Measurements from ENCODE around the gene PPP2R3B. TPM values are rescaled to one million over a fixed set of nuclear protein-coding genes. Genes with fewer than 3 reads are reported as not detected.

The PPP2R3B gene
- polyA plus RNA-seq, 1 experiment = 4.8 TPM

- DNase-seq (ENCODE audit: low read depth, low spot score) = no peak
- Histone ChIP-seq H3K4me3 (ENCODE audit: low read depth, low read length) (no peak overlapping the region), H3K9me3 (ENCODE audit: control insufficient read depth, insufficient read depth, low read length) (peaks cover 54% of the 10 kb centered on the region), H3K27me3 (ENCODE audit: control insufficient read depth, insufficient read depth, low read length) (no peaks in the 10 kb centered on the region), H3K27ac (ENCODE audit: low read depth, low read length) (no peak overlapping the region)
- POLR2A ChIA-PET = no interaction called here
- TF ChIP-seq, protein P1, sequence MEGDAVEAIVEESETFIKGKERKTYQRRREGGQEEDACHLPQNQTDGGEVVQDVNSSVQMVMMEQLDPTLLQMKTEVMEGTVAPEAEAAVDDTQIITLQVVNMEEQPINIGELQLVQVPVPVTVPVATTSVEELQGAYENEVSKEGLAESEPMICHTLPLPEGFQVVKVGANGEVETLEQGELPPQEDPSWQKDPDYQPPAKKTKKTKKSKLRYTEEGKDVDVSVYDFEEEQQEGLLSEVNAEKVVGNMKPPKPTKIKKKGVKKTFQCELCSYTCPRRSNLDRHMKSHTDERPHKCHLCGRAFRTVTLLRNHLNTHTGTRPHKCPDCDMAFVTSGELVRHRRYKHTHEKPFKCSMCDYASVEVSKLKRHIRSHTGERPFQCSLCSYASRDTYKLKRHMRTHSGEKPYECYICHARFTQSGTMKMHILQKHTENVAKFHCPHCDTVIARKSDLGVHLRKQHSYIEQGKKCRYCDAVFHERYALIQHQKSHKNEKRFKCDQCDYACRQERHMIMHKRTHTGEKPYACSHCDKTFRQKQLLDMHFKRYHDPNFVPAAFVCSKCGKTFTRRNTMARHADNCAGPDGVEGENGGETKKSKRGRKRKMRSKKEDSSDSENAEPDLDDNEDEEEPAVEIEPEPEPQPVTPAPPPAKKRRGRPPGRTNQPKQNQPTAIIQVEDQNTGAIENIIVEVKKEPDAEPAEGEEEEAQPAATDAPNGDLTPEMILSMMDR (IDR thresholded peaks at IDR 0.05; ENCODE audit: low read depth, low read length) = no peak
- CTCF ChIA-PET = no interaction called here
These were observed 23.6 kb downstream of the PPP2R3B start for GRCh38 chrX:362937-363620.

DNA sequence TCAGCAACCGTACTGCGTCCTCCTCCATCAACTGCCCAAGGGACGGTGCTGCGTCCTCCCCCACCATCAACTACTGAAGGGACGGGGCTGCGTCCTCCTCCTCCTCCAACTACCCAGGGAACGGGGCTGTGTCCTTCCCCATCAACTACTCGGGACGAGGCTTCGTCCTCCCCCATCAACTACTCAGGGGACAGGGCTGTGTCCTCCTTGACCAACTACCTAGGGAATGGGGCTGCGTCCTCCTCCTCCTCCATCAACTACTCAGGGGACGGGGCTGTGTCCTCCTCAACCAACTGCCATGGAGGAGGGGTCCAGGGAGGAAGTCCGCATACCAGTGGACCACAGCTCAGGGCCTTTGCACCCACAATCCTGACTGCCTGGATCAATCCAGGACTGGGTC, 24.4 kb downstream of the PPP2R3B start:
- TF ChIP-seq, protein P1 (IDR thresholded peaks at IDR 0.05; ENCODE audit: low read depth, low read length) = no peak
- no peak for DNase-seq (ENCODE audit: low read depth, low spot score)
- peaks cover 58% of the 10 kb centered on the region for H3K9me3 ChIP-seq (ENCODE audit: control insufficient read depth, insufficient read depth, low read length)
- no peak overlapping the region for H3K27ac ChIP-seq (ENCODE audit: low read depth, low read length)
- ChIA-PET POLR2A (no interaction called here), CTCF (no interaction called here)
- H3K4me3 ChIP-seq (ENCODE audit: low read depth, low read length) = no peak overlapping the region
- no peaks in the 10 kb centered on the region for H3K27me3 ChIP-seq (ENCODE audit: control insufficient read depth, insufficient read depth, low read length)

- TF ChIP-seq, protein P1 (IDR thresholded peaks at IDR 0.05; ENCODE audit: low read depth, low read length) = no peak
These were observed 25.2 kb downstream of the PPP2R3B start for GRCh38 chrX:361231-362145.

GRCh38 chrX:360496-361150, 26.1 kb downstream of the PPP2R3B start:
- Histone ChIP-seq H3K27ac (ENCODE audit: low read depth, low read length) (no peak overlapping the region), H3K27me3 (ENCODE audit: control insufficient read depth, insufficient read depth, low read length) (no peaks in the 10 kb centered on the region), H3K9me3 (ENCODE audit: control insufficient read depth, insufficient read depth, low read length) (peaks cover 64% of the 10 kb centered on the region), H3K4me3 (ENCODE audit: low read depth, low read length) (no peak overlapping the region)
- TF ChIP-seq, protein P1 (IDR thresholded peaks at IDR 0.05; ENCODE audit: low read depth, low read length) = no peak
- ChIA-PET POLR2A (no interaction called here), CTCF (no interaction called here)
- no peak for DNase-seq (ENCODE audit: low read depth, low spot score)

More at GRCh38 chrX:361231-362145, 25.2 kb downstream of the PPP2R3B start:
- Histone ChIP-seq H3K4me3 (ENCODE audit: low read depth, low read length) (no peak overlapping the region), H3K27me3 (ENCODE audit: control insufficient read depth, insufficient read depth, low read length) (no peaks in the 10 kb centered on the region), H3K9me3 (ENCODE audit: control insufficient read depth, insufficient read depth, low read length) (peaks cover 64% of the 10 kb centered on the region), H3K27ac (ENCODE audit: low read depth, low read length) (no peak overlapping the region)
- DNase-seq (ENCODE audit: low read depth, low spot score) = no peak
- ChIA-PET POLR2A (no interaction called here), CTCF (no interaction called here)

Data from AG04450 (cell line).